ENCODE results near the gene NCKAP1. TPM values are rescaled to one million over a fixed set of nuclear protein-coding genes. Genes with fewer than 3 reads are reported as not detected.

The NCKAP1 gene
- total RNA-seq, 4 donors from 2014 or later = 33.8 to 96.5 (median 77.4) TPM

GRCh38 chr2:182949052-182949451 is 89.2 kb downstream of the NCKAP1 start:
- TF ChIP-seq, protein P1, sequence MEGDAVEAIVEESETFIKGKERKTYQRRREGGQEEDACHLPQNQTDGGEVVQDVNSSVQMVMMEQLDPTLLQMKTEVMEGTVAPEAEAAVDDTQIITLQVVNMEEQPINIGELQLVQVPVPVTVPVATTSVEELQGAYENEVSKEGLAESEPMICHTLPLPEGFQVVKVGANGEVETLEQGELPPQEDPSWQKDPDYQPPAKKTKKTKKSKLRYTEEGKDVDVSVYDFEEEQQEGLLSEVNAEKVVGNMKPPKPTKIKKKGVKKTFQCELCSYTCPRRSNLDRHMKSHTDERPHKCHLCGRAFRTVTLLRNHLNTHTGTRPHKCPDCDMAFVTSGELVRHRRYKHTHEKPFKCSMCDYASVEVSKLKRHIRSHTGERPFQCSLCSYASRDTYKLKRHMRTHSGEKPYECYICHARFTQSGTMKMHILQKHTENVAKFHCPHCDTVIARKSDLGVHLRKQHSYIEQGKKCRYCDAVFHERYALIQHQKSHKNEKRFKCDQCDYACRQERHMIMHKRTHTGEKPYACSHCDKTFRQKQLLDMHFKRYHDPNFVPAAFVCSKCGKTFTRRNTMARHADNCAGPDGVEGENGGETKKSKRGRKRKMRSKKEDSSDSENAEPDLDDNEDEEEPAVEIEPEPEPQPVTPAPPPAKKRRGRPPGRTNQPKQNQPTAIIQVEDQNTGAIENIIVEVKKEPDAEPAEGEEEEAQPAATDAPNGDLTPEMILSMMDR (IDR thresholded peaks at IDR 0.05) = no peak
- no peak for TF ChIP-seq POLR2A (IDR thresholded peaks at IDR 0.05)
- Histone ChIP-seq H3K27me3 (no peaks in the 10 kb centered on the region), H3K4me1 (no peaks in the 10 kb centered on the region), H3K36me3 (peaks cover 0 to 20% (median 0%) of the 10 kb centered on the region in 3 donors), H3K4me3 (no peak overlapping the region), H3K27ac (no peak overlapping the region), H3K9me3 (no peaks in the 10 kb centered on the region)
- DNase-seq = no peak

GRCh38 chr2:182946958-182947369 is 91.3 kb downstream of the NCKAP1 start:
- TF ChIP-seq, protein P1 (IDR thresholded peaks at IDR 0.05) = no peak
- no peak for TF ChIP-seq POLR2A (IDR thresholded peaks at IDR 0.05)
- peaks cover 0 to 6% (median 0%) of the 10 kb centered on the region in 3 donors for H3K36me3 ChIP-seq
- H3K4me3 ChIP-seq = no peak overlapping the region
- H3K27me3 ChIP-seq = no peaks in the 10 kb centered on the region
- H3K4me1 ChIP-seq = no peaks in the 10 kb centered on the region
- no peak for DNase-seq
- H3K27ac ChIP-seq = no peak overlapping the region
- H3K9me3 ChIP-seq = no peaks in the 10 kb centered on the region

- Histone ChIP-seq H3K4me1 (no peaks in the 10 kb centered on the region), H3K36me3 (peaks cover 0 to 17% (median 0%) of the 10 kb centered on the region in 3 donors), H3K27me3 (no peaks in the 10 kb centered on the region), H3K27ac (no peak overlapping the region), H3K4me3 (no peak overlapping the region), H3K9me3 (no peaks in the 10 kb centered on the region)
- TF ChIP-seq, protein P1 (IDR thresholded peaks at IDR 0.05) = no peak
- TF ChIP-seq POLR2A (IDR thresholded peaks at IDR 0.05) = no peak
- DNase-seq = no peak
Observed at GRCh38 chr2:182943339-182943738, 94.9 kb downstream of the NCKAP1 start.

DNA sequence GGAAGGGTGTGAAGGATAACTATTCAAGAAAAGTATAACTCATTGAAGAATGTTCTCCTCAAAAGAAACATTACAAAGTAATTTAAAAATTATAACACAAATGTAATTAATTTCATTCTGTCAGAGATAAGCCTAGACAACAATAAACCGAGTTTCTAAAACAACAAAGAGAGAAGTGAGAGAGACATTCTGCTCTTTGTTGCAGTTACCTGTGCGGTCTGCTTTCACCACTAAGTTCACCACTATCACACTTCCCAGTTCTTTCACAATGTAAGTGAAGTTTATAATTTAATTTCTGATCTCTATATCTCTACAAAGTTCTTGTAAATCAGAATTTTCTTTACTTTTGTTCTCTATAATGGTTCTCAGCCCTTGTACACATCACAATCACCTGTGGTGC is 95.5 kb downstream of the NCKAP1 start:
- Histone ChIP-seq H3K36me3 (peaks cover 0 to 22% (median 0%) of the 10 kb centered on the region in 3 donors), H3K27ac (no peak overlapping the region), H3K27me3 (no peaks in the 10 kb centered on the region), H3K4me3 (no peak overlapping the region), H3K4me1 (no peaks in the 10 kb centered on the region), H3K9me3 (no peaks in the 10 kb centered on the region)
- DNase-seq = no peak
- TF ChIP-seq POLR2A (IDR thresholded peaks at IDR 0.05) = no peak
- TF ChIP-seq, protein P1 (IDR thresholded peaks at IDR 0.05) = no peak

DNA sequence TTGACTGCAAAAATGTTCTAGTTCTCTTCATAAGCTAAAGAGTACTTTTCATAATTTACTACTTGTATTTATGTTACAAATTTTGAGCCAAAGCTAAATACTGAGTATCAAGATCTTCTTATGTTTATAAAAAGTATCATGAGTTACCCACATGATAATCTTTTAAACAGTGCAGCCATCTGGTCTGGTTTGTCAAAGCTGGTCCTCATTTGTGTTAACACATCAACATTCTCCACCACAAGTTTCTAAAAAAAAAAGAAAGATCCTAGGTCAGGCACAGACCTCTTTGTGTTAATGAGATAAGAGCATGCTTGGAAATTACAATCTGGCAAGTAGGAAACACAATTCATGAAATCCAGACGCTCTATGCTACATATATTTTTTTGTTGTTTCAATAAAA is 96.3 kb downstream of the NCKAP1 start:
- H3K27me3 ChIP-seq = no peaks in the 10 kb centered on the region
- peaks cover 0 to 29% (median 0%) of the 10 kb centered on the region in 3 donors for H3K36me3 ChIP-seq
- TF ChIP-seq, protein P1 (IDR thresholded peaks at IDR 0.05) = no peak
- TF ChIP-seq POLR2A (IDR thresholded peaks at IDR 0.05) = no peak
- no peak for DNase-seq
- no peaks in the 10 kb centered on the region for H3K9me3 ChIP-seq
- no peak overlapping the region for H3K4me3 ChIP-seq
- no peaks in the 10 kb centered on the region for H3K4me1 ChIP-seq
- no peak overlapping the region for H3K27ac ChIP-seq

Data from Peyer's patch (tissue), 4 donors.